Trophoblast cell (in vitro differentiated cells and primary cell): ENCODE data around the gene MYCT1.

Experiments used
- DNase-seq, 2 donors: peaks; one replicate each; pipeline ENCODE4 v3.0.0-alpha.2; 2016
- H2AFZ ChIP-seq: 2 replicates; pipeline ENCODE4 v1.6.1; 2013; ENCODE audit warnings: low read length, moderate library complexity, mild to moderate bottlenecking; ENCODE audit not compliant: insufficient read depth, poor library complexity
- H2AK5ac ChIP-seq: 2 replicates; pipeline ENCODE4 v1.6.1; 2013; ENCODE audit warnings: mild to moderate bottlenecking, low read length
- H2BK120ac ChIP-seq: 2 replicates; pipeline ENCODE4 v1.6.1; 2013; ENCODE audit warnings: low read length, mild to moderate bottlenecking, moderate library complexity; ENCODE audit not compliant: insufficient read depth, poor library complexity
- H2BK12ac ChIP-seq: 2 replicates; pipeline ENCODE4 v1.6.1; 2013; ENCODE audit warnings: mild to moderate bottlenecking, low read length, moderate library complexity
- H2BK5ac ChIP-seq: 2 replicates; pipeline ENCODE4 v1.6.1; 2013; ENCODE audit warnings: low read length, low read depth, moderate library complexity, mild to moderate bottlenecking; ENCODE audit not compliant: poor library complexity
- H3K14ac ChIP-seq: 2 replicates; pipeline ENCODE4 v1.6.1; 2013; ENCODE audit warnings: mild to moderate bottlenecking, low read length
- H3K18ac ChIP-seq: 2 replicates; pipeline ENCODE4 v1.6.1; 2013; ENCODE audit warnings: mild to moderate bottlenecking, low read length
- H3K23ac ChIP-seq: 2 replicates; pipeline ENCODE4 v1.6.1; 2013; ENCODE audit warnings: low read length
- H3K27ac ChIP-seq: 2 replicates; pipeline ENCODE4 v1.5.1; 2013; ENCODE audit warnings: low read depth, mild to moderate bottlenecking, inconsistent platforms, low read length, moderate library complexity
- H3K27me3 ChIP-seq: 2 replicates; pipeline ENCODE4 v1.6.1; 2013; ENCODE audit warnings: inconsistent platforms, mild to moderate bottlenecking, low read length, moderate library complexity; ENCODE audit not compliant: insufficient read depth
- H3K36me3 ChIP-seq, 2 experiments: 1 replicate in 1 of 2; 2 replicates in 1 of 2; pipeline ENCODE4 v1.6.1; 2013; ENCODE audit warnings: low read length in 2 of 2, mild to moderate bottlenecking in 2 of 2, moderate library complexity in 1 of 2; ENCODE audit not compliant: insufficient read depth in 2 of 2, control insufficient read depth in 1 of 2
- H3K4ac ChIP-seq: 2 replicates; pipeline ENCODE4 v1.6.1; 2013; ENCODE audit warnings: low read depth, mild to moderate bottlenecking, low read length, moderate library complexity
- H3K4me1 ChIP-seq, 2 experiments: 1 replicate in 1 of 2; 2 replicates in 1 of 2; pipeline ENCODE4 v1.6.1; 2013; ENCODE audit warnings: low read length in 2 of 2, mild to moderate bottlenecking in 2 of 2, moderate library complexity in 1 of 2; ENCODE audit not compliant: insufficient read depth in 2 of 2, control insufficient read depth in 1 of 2
- H3K4me2 ChIP-seq: 2 replicates; pipeline ENCODE4 v1.6.1; 2013; ENCODE audit warnings: inconsistent platforms, mild to moderate bottlenecking, low read length, moderate library complexity
- H3K4me3 ChIP-seq: 2 replicates; pipeline ENCODE4 v1.5.1; 2013; ENCODE audit warnings: mild to moderate bottlenecking, low read depth, low read length, inconsistent platforms
- H3K79me1 ChIP-seq: one replicate; pipeline ENCODE4 v1.6.1; 2013; ENCODE audit warnings: low read length
- H3K79me2 ChIP-seq: 2 replicates; pipeline ENCODE4 v1.6.1; 2013; ENCODE audit warnings: low read length, mild to moderate bottlenecking; ENCODE audit not compliant: control insufficient read depth, insufficient read depth, poor library complexity
- H3K9ac ChIP-seq: 2 replicates; pipeline ENCODE4 v1.6.1; 2013; ENCODE audit warnings: mild to moderate bottlenecking, low read length
- H3K9me3 ChIP-seq: 2 replicates; pipeline ENCODE4 v1.6.1; 2013; ENCODE audit warnings: low read depth, mild to moderate bottlenecking, control low read depth, inconsistent platforms, low read length; ENCODE audit not compliant: insufficient read depth
- H4K12ac ChIP-seq: 2 replicates; pipeline ENCODE4 v1.6.1; 2013; ENCODE audit warnings: low read depth, mild to moderate bottlenecking, low read length, moderate library complexity
- H4K8ac ChIP-seq: 2 replicates; pipeline ENCODE4 v1.6.1; 2013; ENCODE audit warnings: low read depth, mild to moderate bottlenecking, low read length, moderate library complexity
- H4K91ac ChIP-seq: one replicate; pipeline ENCODE4 v1.6.1; 2013; ENCODE audit warnings: low read depth, mild to moderate bottlenecking, low read length, moderate library complexity
- WGBS: extraction: QIAGEN DNeasy Blood & Tissue Kit; methylation state at CpG from one replicate; pipeline ENCODE4 v1.1.7; 2013; ENCODE audit warnings: missing lambda C conversion rate; ENCODE audit not compliant: insufficient read length, insufficient coverage; ENCODE audit errors: extremely low coverage; 5-methylcytosine and 5-hydroxymethylcytosine counted together

The MYCT1 gene

DNA sequence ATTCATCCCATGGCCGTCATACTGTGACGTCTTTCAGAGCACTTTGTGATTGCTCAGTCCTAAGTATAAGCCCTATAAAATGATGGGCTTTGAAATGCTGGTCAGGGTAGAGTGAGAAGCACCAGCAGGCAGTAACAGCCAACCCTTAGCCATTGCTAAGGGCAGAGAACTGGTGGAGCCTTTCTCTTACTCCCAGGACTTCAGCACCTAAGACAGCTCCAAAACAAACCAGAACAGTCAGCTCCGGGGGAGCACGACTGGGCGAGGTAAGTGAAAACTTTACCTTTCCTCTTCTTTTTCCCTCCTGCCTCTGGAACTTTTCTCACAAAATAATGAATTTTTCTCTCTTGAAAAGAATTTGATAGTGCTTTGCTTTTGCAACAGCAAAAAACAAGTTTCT is 53.0 kb downstream of the MYCT1 start, which contains the start of gene VIP:
Gene VIP (plus strand): TSS at position 104 of the 400 bp plus-strand sequence. CDS start 1,381 bp downstream, outside the sequence.
- H3K23ac ChIP-seq = no peak within 1 kb of the TSS
- H3K4me3 ChIP-seq = no peak within 1 kb of the TSS
- no peaks in the 10 kb centered on the region for H3K79me2 ChIP-seq
- H3K9me3 ChIP-seq = no peaks in the 10 kb centered on the region
- no peak within 1 kb of the TSS for H3K18ac ChIP-seq
- no peak within 1 kb of the TSS for H3K9ac ChIP-seq
- no peak within 1 kb of the TSS for H2BK120ac ChIP-seq
- H4K8ac ChIP-seq = no peak within 1 kb of the TSS
- no peaks in the 10 kb centered on the region for H3K27me3 ChIP-seq
- H3K4me2 ChIP-seq = no peak within 1 kb of the TSS
- WGBS = no CpG with 5 or more reads among the region's 5 CpGs
- H3K36me3 ChIP-seq = no peaks in the 10 kb centered on the region
- DNase-seq = peak; percentile 14 to 62
- no peak within 1 kb of the TSS for H2AK5ac ChIP-seq
- no peak within 1 kb of the TSS for H4K91ac ChIP-seq
- H3K4ac ChIP-seq = no peak within 1 kb of the TSS
- H2AFZ ChIP-seq = no peak within 1 kb of the TSS
- H3K27ac ChIP-seq = no peak within 1 kb of the TSS
- H2BK12ac ChIP-seq = no peak within 1 kb of the TSS
- H2BK5ac ChIP-seq = no peak within 1 kb of the TSS
- no peak within 1 kb of the TSS for H3K14ac ChIP-seq
- no peaks in the 10 kb centered on the region for H3K79me1 ChIP-seq
- H4K12ac ChIP-seq = no peak within 1 kb of the TSS
- peaks cover 0 to 4% of the 10 kb centered on the region in 2 experiments for H3K4me1 ChIP-seq

DNA sequence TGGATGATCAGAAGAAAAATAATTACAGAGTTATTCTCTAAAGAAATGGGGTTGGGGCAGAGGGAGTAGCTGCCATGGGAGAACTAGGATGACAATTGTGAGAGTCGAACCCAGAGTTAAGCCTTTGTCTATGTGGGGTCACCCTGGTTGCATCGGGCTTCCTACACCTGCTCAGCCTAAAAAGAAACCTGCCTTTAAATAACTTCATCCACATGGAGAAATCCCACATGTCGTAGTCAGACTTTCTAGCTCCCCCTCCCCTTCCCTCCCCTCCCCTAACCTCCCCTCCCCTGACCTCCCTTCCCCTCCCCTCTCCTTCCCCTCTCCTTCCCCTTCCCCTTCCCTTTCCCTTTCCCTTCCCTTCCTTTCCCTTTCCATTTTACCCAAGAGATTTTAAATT is 67.6 kb downstream of the MYCT1 start:
- Histone ChIP-seq H3K4me3 (no peak overlapping the region), H2BK5ac (no peak overlapping the region), H3K27me3 (no peaks in the 10 kb centered on the region), H3K14ac (no peak overlapping the region), H4K8ac (no peak overlapping the region), H3K18ac (no peak overlapping the region), H3K9me3 (no peaks in the 10 kb centered on the region), H3K4me1 (no peaks in the 10 kb centered on the region), H3K23ac (no peak overlapping the region), H3K79me2 (no peaks in the 10 kb centered on the region), H3K79me1 (no peaks in the 10 kb centered on the region), H3K9ac (no peak overlapping the region), H2BK12ac (no peak overlapping the region), H3K27ac (no peak overlapping the region), H3K4me2 (no peak overlapping the region), H2BK120ac (no peak overlapping the region), H3K36me3 (no peaks in the 10 kb centered on the region), H2AFZ (no peak overlapping the region), H4K91ac (no peak overlapping the region), H2AK5ac (no peak overlapping the region), H3K4ac (no peak overlapping the region), H4K12ac (no peak overlapping the region)
- DNase-seq = no peak
- WGBS = no CpG with 5 or more reads among the region's 3 CpGs

DNA sequence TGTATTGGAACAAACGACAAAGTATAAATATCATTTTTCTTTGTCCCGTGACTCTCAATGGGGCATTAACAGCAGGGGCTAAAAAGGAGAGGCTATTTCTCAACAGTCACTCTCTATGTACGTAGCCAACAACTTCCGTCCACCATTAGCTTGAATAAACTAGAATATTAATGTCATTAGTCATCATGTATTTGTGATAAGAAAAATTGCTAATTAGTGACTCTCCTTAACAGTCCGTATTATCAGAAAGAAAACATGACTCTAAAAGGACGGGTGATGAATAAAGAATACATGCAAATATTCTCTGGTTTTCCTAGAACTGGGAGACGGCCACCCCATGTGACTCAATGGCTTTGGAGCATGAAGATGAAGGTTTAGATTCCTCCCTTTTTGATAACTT is 71.5 kb downstream of the MYCT1 start:
- no peak overlapping the region for H2AK5ac ChIP-seq
- no peak overlapping the region for H2BK12ac ChIP-seq
- no peaks in the 10 kb centered on the region for H3K27me3 ChIP-seq
- no CpG with 5 or more reads among the region's 7 CpGs for WGBS
- H2AFZ ChIP-seq = no peak overlapping the region
- no peak overlapping the region for H3K9ac ChIP-seq
- no peak overlapping the region for H3K18ac ChIP-seq
- H3K79me2 ChIP-seq = no peaks in the 10 kb centered on the region
- no peak overlapping the region for H3K4me3 ChIP-seq
- H3K27ac ChIP-seq = no peak overlapping the region
- no peak overlapping the region for H3K4ac ChIP-seq
- H4K91ac ChIP-seq = no peak overlapping the region
- no peaks in the 10 kb centered on the region for H3K4me1 ChIP-seq
- H2BK5ac ChIP-seq = no peak overlapping the region
- H4K12ac ChIP-seq = no peak overlapping the region
- no peak overlapping the region for H3K23ac ChIP-seq
- no peaks in the 10 kb centered on the region for H3K36me3 ChIP-seq
- no peak overlapping the region for H4K8ac ChIP-seq
- no peaks in the 10 kb centered on the region for H3K79me1 ChIP-seq
- H3K14ac ChIP-seq = no peak overlapping the region
- no peaks in the 10 kb centered on the region for H3K9me3 ChIP-seq
- no peak overlapping the region for H3K4me2 ChIP-seq
- H2BK120ac ChIP-seq = no peak overlapping the region
- no peak for DNase-seq

- H3K9ac ChIP-seq = no peak overlapping the region
- no peak overlapping the region for H3K23ac ChIP-seq
- H2BK5ac ChIP-seq = no peak overlapping the region
- no peak overlapping the region for H3K4me2 ChIP-seq
- H3K27me3 ChIP-seq = no peaks in the 10 kb centered on the region
- H3K79me1 ChIP-seq = no peaks in the 10 kb centered on the region
- no peak overlapping the region for H2BK120ac ChIP-seq
- no peak overlapping the region for H4K8ac ChIP-seq
- no peak overlapping the region for H3K14ac ChIP-seq
- no peak overlapping the region for H2AK5ac ChIP-seq
- no peaks in the 10 kb centered on the region for H3K36me3 ChIP-seq
- H3K27ac ChIP-seq = no peak overlapping the region
- no peaks in the 10 kb centered on the region for H3K9me3 ChIP-seq
- no peak overlapping the region for H3K18ac ChIP-seq
- no peak for DNase-seq
- no peaks in the 10 kb centered on the region for H3K79me2 ChIP-seq
- H4K12ac ChIP-seq = no peak overlapping the region
- H3K4ac ChIP-seq = no peak overlapping the region
- H3K4me3 ChIP-seq = no peak overlapping the region
- WGBS = no CpG with 5 or more reads among the region's 2 CpGs
- no peak overlapping the region for H2AFZ ChIP-seq
- H4K91ac ChIP-seq = no peak overlapping the region
- H3K4me1 ChIP-seq = no peaks in the 10 kb centered on the region
- H2BK12ac ChIP-seq = no peak overlapping the region
These were observed 72.3 kb downstream of the MYCT1 start for GRCh38 chr6:152769993-152770392.
